NCI-H510A treated with DMSO at 0.1 percent for 48 hours (cell line): Measurements from ENCODE around the gene SHROOM1.
"Not testable (repeated sequence)": the region's sequence is repeated elsewhere in the genome, so short reads cannot be mapped to it uniquely, and the experiment has no call there.

ENCODE experiments used
- DNase-seq: peaks from one replicate; lab custom pipeline; 2025; lab: John Stamatoyannopoulos, UW

The SHROOM1 gene, protein sequence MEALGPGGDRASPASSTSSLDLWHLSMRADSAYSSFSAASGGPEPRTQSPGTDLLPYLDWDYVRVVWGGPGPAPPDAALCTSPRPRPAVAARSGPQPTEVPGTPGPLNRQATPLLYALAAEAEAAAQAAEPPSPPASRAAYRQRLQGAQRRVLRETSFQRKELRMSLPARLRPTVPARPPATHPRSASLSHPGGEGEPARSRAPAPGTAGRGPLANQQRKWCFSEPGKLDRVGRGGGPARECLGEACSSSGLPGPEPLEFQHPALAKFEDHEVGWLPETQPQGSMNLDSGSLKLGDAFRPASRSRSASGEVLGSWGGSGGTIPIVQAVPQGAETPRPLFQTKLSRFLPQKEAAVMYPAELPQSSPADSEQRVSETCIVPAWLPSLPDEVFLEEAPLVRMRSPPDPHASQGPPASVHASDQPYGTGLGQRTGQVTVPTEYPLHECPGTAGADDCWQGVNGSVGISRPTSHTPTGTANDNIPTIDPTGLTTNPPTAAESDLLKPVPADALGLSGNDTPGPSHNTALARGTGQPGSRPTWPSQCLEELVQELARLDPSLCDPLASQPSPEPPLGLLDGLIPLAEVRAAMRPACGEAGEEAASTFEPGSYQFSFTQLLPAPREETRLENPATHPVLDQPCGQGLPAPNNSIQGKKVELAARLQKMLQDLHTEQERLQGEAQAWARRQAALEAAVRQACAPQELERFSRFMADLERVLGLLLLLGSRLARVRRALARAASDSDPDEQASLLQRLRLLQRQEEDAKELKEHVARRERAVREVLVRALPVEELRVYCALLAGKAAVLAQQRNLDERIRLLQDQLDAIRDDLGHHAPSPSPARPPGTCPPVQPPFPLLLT

DNA sequence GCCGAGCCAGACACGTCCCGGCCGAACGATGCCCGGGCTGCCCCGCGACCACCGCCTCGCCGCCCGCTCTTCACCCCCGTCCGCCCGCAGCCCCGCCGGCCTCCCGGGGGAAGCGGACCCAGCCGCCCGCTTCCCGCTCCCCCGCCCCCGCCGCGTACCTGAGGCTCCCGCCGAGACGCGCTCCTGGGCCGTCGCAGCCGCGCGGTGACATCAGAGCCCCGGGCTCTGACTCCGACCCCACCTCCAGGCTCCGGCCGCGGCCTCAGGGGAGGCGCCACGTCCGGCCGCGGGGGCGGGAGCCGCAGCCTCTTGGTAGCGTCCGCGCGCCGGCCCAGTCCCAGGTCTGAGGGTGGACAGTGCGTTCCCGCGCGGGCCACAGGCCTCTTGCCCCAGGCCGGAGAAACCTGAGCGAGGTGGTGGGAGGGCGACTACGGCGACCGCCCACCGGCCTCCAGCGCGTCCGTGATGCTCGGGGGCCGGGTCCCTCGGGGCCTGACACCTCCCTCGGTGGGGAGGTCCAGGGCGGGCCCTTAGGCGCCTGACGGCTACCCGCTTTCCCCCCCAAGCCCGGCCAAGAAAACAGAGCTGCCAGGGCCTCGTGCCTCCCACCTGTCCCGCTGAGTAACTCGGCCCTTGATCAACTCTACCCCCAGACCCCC is at the start of gene SHROOM1:
Gene SHROOM1, minus strand, starts transcription at position 212 of the 659 bp plus-strand sequence. CDS start 4,507 bp downstream, outside the sequence.
- peak; percentile 32 for DNase-seq

DNA sequence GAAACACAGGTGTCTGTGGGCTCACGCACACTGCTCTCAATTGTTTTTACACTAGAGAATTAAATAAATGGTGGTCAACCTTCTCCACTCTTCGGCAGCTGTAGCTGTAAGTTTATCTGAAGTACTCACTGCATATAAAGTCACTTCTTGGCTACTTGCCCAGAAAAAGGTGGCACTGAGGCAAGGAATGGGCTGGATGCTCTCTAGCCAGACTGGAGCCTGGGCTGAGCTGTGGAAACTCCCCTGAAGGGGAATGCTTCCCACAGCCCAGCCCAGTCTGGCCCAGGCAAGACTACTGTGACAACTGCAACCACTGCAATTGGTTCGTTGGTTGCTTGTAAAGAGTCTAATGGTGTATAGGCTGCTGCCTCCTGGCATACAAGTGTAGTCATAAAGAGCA is 47.5 kb upstream of the SHROOM1 start:
- DNase-seq: peak; percentile 33

- no peak for DNase-seq
These were observed 47.0 kb upstream of the SHROOM1 start for GRCh38 chr5:132877466-132877865.

- no peak for DNase-seq
These were observed 45.7 kb upstream of the SHROOM1 start for GRCh38 chr5:132876020-132876759.

GRCh38 chr5:132873930-132874271 is 43.5 kb upstream of the SHROOM1 start:
- DNase-seq: no peak

- no peak for DNase-seq
These were observed 42.9 kb upstream of the SHROOM1 start, which contains the start of gene LEAP2 for GRCh38 chr5:132873119-132873929. LEAP2 (plus strand) TSS chr5:132873668; CDS start chr5:132873695, 27 bp downstream.

GRCh38 chr5:132872788-132873118 is 42.3 kb upstream of the SHROOM1 start:
- DNase-seq: no peak

DNA sequence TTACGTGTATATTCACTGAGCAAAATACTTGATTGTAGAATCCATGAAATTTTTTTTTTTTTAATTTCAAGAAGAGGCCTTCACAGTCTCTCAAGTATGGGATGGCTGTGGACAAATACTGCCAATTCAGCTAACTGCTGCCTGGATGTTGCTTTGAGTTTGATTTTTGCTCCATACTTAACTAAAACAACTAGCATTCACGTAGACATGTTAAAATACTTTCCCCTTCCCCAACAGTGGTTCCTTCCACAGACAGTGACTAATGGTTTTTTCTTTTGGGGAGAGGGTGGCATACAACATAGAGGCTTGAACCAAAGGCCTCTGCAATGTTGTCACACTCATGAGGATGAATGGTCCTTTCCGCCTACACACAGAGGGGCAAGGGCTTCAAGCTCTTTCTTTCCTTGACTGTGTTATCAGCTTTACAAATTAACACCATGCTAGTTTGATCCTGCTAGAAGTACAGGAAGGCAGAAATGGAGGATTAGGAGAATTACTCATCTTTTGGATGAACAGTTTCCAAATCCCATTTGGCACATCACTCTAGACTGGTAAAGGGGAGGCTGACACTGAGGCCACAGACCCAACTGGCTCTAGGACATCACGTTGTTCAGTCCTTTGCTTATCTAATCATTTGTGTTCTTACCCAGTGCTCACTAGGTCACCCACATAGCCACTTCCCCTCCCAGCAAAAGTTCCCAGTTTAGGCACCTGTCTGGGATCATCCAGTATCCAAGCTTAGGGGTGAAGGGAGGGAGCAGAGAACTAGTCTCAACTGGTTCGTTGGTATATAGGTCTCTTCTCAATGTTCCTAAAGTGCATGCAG is 41.2 kb upstream of the SHROOM1 start:
- no peak for DNase-seq

- DNase-seq: no peak
These were observed 40.4 kb upstream of the SHROOM1 start for GRCh38 chr5:132870801-132871200.

GRCh38 chr5:132868754-132869153 is 38.3 kb upstream of the SHROOM1 start:
- DNase-seq: no peak

- no peak for DNase-seq
These were observed 36.6 kb upstream of the SHROOM1 start for GRCh38 chr5:132867046-132867451.

DNA sequence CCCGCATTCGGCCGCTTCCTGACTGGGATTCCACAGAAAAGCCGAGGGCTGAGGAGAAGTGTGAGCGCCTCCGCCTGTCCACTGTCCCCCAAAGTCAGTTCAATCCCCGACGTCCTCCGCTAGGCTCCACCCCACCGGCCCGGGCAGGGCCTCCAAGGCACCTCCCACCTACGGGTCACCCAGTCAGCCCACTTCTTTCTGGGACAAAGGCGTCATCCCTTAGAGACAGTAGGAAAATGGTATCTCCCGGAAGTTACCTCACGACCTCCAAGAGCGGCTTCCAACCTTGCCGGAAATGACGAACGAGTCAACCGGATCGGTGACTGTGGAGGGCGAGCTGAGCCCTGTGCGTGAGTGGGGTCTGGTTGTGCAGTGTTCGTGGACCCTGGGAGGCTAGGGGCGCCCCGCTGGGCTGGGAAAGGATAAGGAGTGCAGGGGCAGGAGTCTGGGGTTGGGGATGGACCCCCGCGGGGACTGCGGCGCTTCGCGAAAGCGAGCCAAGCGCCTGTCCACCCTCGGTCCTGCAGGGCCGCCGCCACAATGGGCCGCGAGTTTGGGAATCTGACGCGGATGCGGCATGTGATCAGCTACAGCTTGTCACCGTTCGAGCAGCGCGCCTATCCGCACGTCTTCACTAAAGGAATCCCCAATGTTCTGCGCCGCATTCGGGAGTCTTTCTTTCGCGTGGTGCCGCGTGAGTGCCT is 36.0 kb upstream of the SHROOM1 start, which contains the start of the genes GDF9 and UQCRQ:
Gene GDF9, minus strand, starts transcription at position 128 of the 704 bp plus-strand sequence. CDS start 1,936 bp downstream, outside the sequence.
Gene UQCRQ, plus strand, starts transcription at position 301 of the 704 bp plus-strand sequence. Its CDS starts 240 bp downstream, at position 541.
- DNase-seq: peak; percentile 90

GRCh38 chr5:132865668-132866341 is 35.4 kb upstream of the SHROOM1 start:
- no peak for DNase-seq

DNA sequence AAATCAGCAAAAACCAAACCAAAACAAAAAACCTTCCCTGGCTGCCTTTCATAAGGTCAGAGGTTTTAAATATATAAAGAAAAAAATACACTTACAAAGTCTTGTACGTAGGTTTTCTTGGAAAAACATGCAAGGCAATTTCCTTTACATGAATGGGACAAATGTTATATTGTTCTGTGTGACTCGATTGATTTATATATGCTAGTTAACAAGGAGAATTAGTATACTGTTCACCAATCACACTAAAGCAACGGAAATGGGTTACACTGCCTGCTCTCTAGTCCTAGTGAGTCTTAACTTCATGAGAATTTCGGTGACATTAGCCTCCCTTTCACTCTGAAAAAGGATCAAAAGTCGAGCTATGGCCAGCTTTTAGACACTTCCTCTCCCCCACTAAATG is 30.3 kb upstream of the SHROOM1 start:
- no peak for DNase-seq

DNA sequence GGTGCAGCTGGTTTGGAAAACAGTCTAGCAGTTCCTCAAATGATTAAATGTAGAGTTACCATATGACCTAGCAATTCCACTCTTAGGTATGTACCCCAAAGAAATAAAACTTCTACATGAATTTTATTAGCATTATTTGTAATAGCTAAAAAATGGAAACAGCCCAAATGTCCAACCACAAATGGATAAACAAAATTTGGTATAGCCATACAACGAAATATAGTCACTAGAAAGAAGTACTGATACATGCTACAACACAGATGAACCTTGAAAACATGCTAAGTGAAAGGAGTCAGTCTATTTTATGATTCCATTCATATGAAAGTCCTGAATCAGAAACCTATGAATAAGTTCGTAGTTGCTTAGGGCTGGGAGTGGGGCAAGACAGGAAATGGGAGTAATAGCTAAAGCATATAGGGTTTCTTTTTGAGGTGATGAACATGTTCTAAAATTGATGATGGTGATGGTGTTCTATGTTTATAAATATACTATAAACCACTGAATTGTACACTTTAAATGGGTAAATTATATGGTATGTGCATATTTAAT is 29.5 kb upstream of the SHROOM1 start:
- no peak for DNase-seq

- no peak for DNase-seq
These were observed 25.6 kb upstream of the SHROOM1 start for GRCh38 chr5:132856011-132856410.

GRCh38 chr5:132854992-132855391 is 24.5 kb upstream of the SHROOM1 start:
- DNase-seq: not testable (repeated sequence)

DNA sequence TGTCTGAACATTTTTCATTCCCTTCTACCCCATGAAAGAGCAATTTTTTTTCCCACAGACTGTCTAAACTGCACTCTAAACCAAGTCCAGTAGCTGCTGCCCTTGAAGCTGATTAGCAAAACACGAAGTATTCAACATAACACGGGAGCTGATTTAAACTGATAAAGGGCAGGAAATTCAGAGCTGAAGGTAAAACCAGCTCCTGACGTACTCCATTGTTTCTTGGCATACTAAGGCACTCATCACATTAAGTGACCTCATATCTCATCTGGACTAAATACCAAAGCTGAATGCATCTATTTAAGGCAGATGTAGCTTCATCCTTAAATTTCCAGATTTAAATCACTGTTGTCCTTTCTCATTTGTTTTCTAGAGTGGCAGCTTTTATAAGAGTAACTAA is 23.9 kb upstream of the SHROOM1 start:
- no peak for DNase-seq
